Osteocyte (in vitro differentiated cells): Measurements from ENCODE around the gene PMEPA1. TPM values are rescaled to one million over a fixed set of nuclear protein-coding genes. Genes with fewer than 3 reads are reported as not detected.

Experiments used
- DNase-seq: peaks from one replicate; pipeline ENCODE4 v3.0.0; 2021; ENCODE audit warnings: mixed read lengths; ENCODE audit not compliant: unreplicated experiment; ENCODE audit errors: extremely low spot score
- H3K27ac Mint-ChIP-seq: one replicate; pipeline ENCODE4 v1.8.0; 2021; ENCODE audit warnings: mild to moderate bottlenecking, mixed read lengths; ENCODE audit not compliant: unreplicated experiment
- H3K27me3 Mint-ChIP-seq: one replicate; pipeline ENCODE4 v1.8.0; 2021; ENCODE audit warnings: mixed read lengths; ENCODE audit not compliant: unreplicated experiment
- H3K36me3 Mint-ChIP-seq: one replicate; pipeline ENCODE4 v1.8.0; 2021; ENCODE audit warnings: mixed read lengths; ENCODE audit not compliant: unreplicated experiment
- H3K4me1 Mint-ChIP-seq: one replicate; pipeline ENCODE4 v1.8.0; 2021; ENCODE audit warnings: mixed read lengths; ENCODE audit not compliant: unreplicated experiment
- H3K4me3 Mint-ChIP-seq: one replicate; pipeline ENCODE4 v1.8.0; 2021; ENCODE audit warnings: mild to moderate bottlenecking, moderate library complexity, mixed read lengths; ENCODE audit not compliant: unreplicated experiment
- H3K9me3 Mint-ChIP-seq: one replicate; pipeline ENCODE4 v1.8.0; 2021; ENCODE audit warnings: mixed read lengths; ENCODE audit not compliant: unreplicated experiment
- total RNA-seq: library from RNA; stranded (reverse); gene quantifications from 2 replicates; pipeline ENCODE4 v1.2.1, GENCODE V29; 2021
- TF ChIP-seq, protein P1 (sequence below): fragments of 200-600 bp; sonication (generic); IDR thresholded peaks from 2 replicates; pipeline ENCODE4 v1.5.0; 2021; ENCODE audit warnings: antibody characterized with exemption, mild to moderate bottlenecking, moderate library complexity

The PMEPA1 gene
- total RNA-seq, 1 donor from 2014 or later: 24.1 TPM

DNA sequence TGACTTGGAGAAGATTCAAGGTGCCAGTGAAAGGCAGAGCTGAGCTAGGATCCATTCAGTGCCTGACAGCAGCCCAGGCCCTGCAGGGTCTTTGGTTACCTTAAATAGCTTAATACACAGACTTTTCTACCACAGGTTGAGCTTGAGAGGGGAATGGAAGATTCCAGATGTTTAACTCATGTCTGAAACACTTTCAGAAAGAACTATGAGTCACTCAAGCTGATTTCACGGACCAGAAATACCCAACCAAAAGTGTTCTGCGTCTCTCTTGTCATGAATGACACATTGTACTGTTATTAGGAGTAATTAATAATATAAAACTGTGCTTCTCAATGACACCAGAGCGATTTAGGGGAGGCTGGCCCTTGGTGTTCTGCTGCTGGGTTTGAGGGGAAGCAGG lies 6.4 kb upstream of the PMEPA1 start:
- no peaks in the 10 kb centered on the region for H3K9me3 Mint-ChIP-seq
- H3K4me1 Mint-ChIP-seq: peaks cover 41% of the 10 kb centered on the region
- H3K36me3 Mint-ChIP-seq: no peaks in the 10 kb centered on the region
- no peak overlapping the region for H3K27ac Mint-ChIP-seq
- H3K27me3 Mint-ChIP-seq: no peaks in the 10 kb centered on the region
- TF ChIP-seq, protein P1, sequence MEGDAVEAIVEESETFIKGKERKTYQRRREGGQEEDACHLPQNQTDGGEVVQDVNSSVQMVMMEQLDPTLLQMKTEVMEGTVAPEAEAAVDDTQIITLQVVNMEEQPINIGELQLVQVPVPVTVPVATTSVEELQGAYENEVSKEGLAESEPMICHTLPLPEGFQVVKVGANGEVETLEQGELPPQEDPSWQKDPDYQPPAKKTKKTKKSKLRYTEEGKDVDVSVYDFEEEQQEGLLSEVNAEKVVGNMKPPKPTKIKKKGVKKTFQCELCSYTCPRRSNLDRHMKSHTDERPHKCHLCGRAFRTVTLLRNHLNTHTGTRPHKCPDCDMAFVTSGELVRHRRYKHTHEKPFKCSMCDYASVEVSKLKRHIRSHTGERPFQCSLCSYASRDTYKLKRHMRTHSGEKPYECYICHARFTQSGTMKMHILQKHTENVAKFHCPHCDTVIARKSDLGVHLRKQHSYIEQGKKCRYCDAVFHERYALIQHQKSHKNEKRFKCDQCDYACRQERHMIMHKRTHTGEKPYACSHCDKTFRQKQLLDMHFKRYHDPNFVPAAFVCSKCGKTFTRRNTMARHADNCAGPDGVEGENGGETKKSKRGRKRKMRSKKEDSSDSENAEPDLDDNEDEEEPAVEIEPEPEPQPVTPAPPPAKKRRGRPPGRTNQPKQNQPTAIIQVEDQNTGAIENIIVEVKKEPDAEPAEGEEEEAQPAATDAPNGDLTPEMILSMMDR: no peak
- DNase-seq: no peak
- H3K4me3 Mint-ChIP-seq: no peak overlapping the region

DNA sequence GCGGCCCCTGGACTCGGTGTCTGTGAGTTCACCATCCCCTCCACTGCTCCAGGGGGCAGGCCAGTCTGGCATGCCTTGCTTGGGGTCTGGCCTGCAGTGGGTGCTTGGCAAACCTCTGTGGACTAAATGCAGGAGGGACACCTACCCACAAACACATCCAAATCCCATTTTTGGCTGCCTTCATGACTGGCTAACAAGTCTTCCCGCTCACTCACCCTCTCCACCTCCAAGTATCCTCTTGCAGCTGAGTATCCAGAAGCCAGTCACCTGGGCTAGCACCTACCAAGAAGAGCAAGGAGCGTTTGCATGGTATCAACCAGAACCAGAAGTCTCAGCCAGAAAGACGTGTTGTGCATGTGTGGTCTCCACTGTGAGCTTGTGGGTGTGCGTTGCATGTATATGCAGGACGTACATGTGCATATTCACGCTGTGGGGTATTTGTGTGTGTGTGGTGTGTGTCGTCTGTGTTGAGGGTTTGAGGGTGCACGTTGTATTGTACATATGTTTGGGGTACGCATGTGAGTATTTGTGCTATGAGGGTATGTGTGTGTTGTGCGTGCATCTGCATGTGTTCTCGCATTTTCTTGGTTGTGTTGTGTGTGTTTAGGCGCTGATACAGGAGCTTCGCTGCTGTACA lies 5.6 kb upstream of the PMEPA1 start:
- no peaks in the 10 kb centered on the region for H3K36me3 Mint-ChIP-seq
- no peak overlapping the region for H3K4me3 Mint-ChIP-seq
- no peaks in the 10 kb centered on the region for H3K27me3 Mint-ChIP-seq
- no peaks in the 10 kb centered on the region for H3K9me3 Mint-ChIP-seq
- peaks cover 49% of the 10 kb centered on the region for H3K4me1 Mint-ChIP-seq
- no peak overlapping the region for H3K27ac Mint-ChIP-seq
- TF ChIP-seq, protein P1: no peak
- DNase-seq: no peak

DNA sequence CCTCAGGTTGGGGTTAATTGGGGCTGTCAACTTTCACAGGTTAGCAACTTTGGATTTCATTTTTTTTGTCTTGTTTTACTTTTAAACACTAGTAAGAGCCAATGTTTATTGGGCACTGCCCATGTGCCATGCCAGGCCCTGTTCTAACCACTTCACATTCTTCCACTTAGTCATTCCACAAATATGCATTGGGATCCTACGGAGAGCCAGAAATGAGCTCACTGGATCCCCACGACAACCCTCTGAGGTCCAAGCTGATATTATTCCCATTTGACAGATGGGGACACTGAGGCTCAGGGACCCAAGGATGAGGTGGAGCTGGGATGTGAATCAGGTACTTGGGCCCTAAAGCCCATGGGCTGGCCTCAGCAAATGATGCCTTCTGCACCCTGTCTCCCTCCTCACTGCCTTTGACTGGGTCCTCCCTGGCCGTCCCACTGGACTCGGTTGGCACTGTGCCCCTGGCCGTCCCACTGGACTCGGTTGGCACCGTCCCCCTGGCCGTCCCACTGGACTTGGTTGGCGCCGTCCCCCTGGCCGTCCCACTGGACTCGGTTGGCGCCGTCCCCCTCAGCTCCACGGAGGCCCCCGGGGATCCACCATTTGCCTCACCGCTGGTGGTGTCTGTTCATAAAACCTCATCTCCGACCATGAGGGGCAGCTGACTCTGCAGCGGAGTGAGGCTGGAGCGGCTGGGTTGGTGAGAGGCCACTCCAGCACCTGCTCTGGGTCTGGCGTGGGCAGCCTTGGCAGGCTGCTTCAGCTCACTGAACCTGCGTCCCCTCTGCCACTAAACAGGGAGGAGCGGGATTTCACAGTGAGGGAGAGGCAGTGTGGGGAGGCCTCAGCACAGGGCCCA lies 4.8 kb upstream of the PMEPA1 start:
- Mint-ChIP-seq H3K27ac (no peak overlapping the region), H3K4me3 (no peak overlapping the region), H3K27me3 (no peaks in the 10 kb centered on the region), H3K36me3 (no peaks in the 10 kb centered on the region), H3K4me1 (peaks cover 50% of the 10 kb centered on the region), H3K9me3 (no peaks in the 10 kb centered on the region)
- DNase-seq: no peak
- TF ChIP-seq, protein P1: no peak

DNA sequence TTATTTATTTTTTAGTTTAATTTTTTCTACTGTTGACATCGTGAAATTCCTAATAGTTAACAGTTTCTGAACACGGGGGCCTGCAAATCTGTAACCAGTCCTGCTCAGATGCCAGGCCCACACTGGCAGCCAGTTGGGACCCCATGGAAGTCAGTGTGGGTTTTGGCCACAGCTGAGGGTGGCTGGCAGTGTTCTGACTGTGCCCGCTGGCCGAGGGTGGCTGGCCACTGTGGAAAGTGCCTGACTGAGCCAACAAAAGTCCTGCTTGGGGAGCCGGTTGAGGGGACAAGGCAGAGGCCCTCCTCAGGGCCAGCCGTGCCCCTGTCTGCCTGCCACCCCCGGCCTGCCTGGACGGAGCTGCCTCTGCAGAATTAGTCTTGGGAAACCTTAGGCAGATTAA lies 4.1 kb upstream of the PMEPA1 start:
- Mint-ChIP-seq H3K4me3 (no peak overlapping the region), H3K9me3 (no peaks in the 10 kb centered on the region), H3K27ac (no peak overlapping the region), H3K4me1 (peaks cover 46% of the 10 kb centered on the region), H3K27me3 (no peaks in the 10 kb centered on the region), H3K36me3 (no peaks in the 10 kb centered on the region)
- TF ChIP-seq, protein P1: no peak
- DNase-seq: no peak

DNA sequence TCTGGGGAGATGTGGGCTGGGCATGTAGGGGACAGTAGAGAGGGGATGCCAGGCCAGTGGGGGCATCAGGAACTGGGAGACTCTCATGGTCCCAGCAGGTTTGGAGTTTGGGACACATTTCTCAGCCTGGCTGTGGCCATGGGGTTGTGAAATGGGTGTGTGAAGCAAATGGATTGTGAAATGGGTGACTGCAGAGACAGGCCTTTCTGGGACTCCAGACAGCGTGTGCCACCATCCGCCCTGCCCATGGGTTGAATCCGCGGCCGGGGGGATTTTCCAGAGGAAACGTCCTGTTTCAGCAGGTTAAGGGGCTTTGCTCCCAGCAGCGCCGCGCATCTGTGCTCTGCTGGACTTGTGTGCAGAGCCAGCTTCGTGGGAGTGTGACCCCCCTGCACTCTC lies 3.7 kb upstream of the PMEPA1 start:
- H3K4me3 Mint-ChIP-seq: no peak overlapping the region
- no peaks in the 10 kb centered on the region for H3K27me3 Mint-ChIP-seq
- no peak for DNase-seq
- H3K36me3 Mint-ChIP-seq: no peaks in the 10 kb centered on the region
- TF ChIP-seq, protein P1: no peak
- H3K27ac Mint-ChIP-seq: no peak overlapping the region
- H3K9me3 Mint-ChIP-seq: no peaks in the 10 kb centered on the region
- H3K4me1 Mint-ChIP-seq: peaks cover 46% of the 10 kb centered on the region
